BE2C (cell line): ENCODE measurements around the gene SMC1A.
"Not testable (repeated sequence)": the region's sequence is repeated elsewhere in the genome, so short reads cannot be mapped to it uniquely, and the experiment has no call there.

Experiments
- DNase-seq: peaks from one replicate; pipeline ENCODE4 v3.0.0-alpha.2; 2020
- H3K27me3 ChIP-seq: fragments of 250-450 bp; sonication (Bioruptor Pico); 2 replicates; pipeline ENCODE4 v1.5.1; 2020; ENCODE audit warnings: mild to moderate bottlenecking
- H3K36me3 ChIP-seq: fragments of 250-450 bp; sonication (Bioruptor Pico); 2 replicates; pipeline ENCODE4 v1.5.1; 2020; ENCODE audit warnings: mild to moderate bottlenecking
- H3K4me1 ChIP-seq: fragments of 250-450 bp; sonication (Bioruptor Pico); 2 replicates; pipeline ENCODE4 v1.5.1; 2020
- H3K4me3 ChIP-seq: 2 replicates; pipeline ENCODE4 v1.5.1; 2011; ENCODE audit warnings: low read depth, low read length
- H3K9me3 ChIP-seq: fragments of 250-450 bp; sonication (Bioruptor Pico); 2 replicates; pipeline ENCODE4 v1.5.1; 2020
- TF ChIP-seq, protein P1 (sequence below): IDR thresholded peaks from 2 replicates; pipeline ENCODE4 v1.5.1; 2012; ENCODE audit warnings: mild to moderate bottlenecking, low read depth, low read length

The SMC1A gene

DNA sequence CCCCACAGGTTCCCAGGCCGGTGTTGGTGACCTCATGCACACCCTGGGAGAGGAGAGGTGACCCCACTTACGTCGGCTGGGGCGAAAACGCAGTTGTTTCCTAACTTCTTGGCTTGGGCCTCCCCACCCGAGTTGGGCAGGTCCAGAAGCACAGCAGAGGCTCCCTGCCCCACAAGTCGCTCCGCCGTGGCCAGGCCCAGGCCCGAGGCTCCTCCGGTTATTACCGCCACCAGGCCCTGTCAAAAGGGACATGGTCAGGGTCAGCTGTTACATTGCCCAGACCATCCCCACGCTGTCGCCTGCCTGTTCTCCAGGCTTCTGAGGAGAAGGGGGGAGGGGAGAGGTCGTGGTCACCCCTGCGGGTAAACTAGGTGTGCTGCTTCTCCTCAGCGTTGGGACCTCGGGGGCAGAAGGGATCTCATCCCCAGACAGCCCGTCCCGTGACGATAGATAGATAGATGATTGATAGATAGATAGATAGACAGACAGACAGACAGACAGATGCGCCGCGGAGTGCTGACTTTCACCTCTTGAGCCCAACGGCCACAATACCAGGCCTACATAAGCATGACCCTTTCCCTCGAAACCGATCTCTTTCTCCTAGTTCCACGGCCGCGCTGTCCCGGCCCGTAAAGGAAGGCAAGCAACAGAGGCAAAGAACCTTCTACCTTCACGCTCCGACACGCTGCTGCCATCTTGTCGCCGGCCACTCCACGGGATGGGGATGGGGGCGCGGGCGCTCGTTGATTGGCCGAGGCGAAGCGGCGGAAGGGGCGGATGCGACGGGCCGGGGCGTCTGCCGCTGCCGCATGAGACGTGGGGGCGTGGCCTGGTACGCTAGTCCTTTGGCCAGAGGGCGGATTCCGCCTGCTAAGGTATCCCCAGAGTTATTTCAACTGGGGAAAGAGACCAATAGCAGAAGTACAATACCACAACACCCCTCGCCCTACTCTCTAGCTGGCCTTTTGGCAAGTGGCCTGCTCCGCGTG, 11.5 kb upstream of the SMC1A start, which contains the start of gene HSD17B10:
Gene HSD17B10, minus strand, starts transcription at position 720 of the 989 bp plus-strand sequence. Its CDS starts 25 bp downstream, at position 695.
- Histone ChIP-seq H3K4me1 (no peaks in the 10 kb centered on the region), H3K36me3 (peaks cover 5% of the 10 kb centered on the region), H3K9me3 (no peaks in the 10 kb centered on the region), H3K4me3 (peak within 1 kb of the TSS; percentile 90), H3K27me3 (no peaks in the 10 kb centered on the region)
- peak; percentile 92 for DNase-seq
- TF ChIP-seq, protein P1, sequence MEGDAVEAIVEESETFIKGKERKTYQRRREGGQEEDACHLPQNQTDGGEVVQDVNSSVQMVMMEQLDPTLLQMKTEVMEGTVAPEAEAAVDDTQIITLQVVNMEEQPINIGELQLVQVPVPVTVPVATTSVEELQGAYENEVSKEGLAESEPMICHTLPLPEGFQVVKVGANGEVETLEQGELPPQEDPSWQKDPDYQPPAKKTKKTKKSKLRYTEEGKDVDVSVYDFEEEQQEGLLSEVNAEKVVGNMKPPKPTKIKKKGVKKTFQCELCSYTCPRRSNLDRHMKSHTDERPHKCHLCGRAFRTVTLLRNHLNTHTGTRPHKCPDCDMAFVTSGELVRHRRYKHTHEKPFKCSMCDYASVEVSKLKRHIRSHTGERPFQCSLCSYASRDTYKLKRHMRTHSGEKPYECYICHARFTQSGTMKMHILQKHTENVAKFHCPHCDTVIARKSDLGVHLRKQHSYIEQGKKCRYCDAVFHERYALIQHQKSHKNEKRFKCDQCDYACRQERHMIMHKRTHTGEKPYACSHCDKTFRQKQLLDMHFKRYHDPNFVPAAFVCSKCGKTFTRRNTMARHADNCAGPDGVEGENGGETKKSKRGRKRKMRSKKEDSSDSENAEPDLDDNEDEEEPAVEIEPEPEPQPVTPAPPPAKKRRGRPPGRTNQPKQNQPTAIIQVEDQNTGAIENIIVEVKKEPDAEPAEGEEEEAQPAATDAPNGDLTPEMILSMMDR, result no peak

DNA sequence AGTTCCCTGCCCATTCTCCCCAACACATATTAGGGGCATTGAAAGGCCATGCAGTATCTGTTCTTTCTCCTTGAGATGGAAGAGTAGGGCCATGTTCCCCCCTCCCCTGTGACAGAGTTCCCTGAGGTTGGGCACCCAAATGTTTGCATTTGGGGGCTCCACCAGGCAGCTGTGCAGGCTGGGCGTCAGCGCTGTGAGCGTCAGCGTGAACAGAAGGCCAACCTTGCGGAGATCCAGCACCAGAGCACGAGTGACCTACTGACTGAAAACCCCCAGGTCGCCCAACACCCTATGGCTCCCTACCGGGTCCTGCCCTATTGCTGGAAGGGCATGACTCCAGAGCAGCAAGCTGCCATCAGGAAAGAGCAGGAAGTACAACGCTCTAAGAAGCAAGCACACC, 7.8 kb upstream of the SMC1A start:
- no peaks in the 10 kb centered on the region for H3K27me3 ChIP-seq
- DNase-seq, result no peak

DNA sequence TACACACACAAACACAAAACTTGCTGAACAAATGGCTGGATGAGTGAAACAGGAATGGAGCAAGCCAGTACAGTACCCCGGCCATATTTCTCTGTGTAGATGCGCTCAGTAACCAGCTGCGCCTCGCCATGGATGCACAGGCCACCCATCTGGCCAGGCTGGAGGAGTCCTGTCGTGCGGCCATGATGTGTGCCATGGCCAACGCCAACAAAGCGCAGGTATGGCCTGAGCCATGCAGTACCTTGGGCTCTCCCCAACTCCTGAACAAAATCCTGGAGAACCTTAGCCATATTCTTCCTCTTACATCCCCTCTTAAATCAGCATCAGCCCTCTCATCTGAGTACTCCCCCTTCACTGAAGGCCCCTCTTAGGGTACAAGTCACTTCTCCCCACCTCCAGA, 7.3 kb upstream of the SMC1A start:
- DNase-seq, result no peak
- H3K4me3 ChIP-seq, result no peak overlapping the region
- TF ChIP-seq, protein P1, result no peak
- H3K36me3 ChIP-seq, result peaks cover 5% of the 10 kb centered on the region
- no peaks in the 10 kb centered on the region for H3K27me3 ChIP-seq
- no peaks in the 10 kb centered on the region for H3K9me3 ChIP-seq
- H3K4me1 ChIP-seq, result no peaks in the 10 kb centered on the region

More for the DNA sequence above, 7.8 kb upstream of the SMC1A start:
- no peaks in the 10 kb centered on the region for H3K9me3 ChIP-seq
- no peaks in the 10 kb centered on the region for H3K4me1 ChIP-seq
- H3K4me3 ChIP-seq, result no peak overlapping the region
- H3K36me3 ChIP-seq, result peaks cover 5% of the 10 kb centered on the region
- TF ChIP-seq, protein P1, result no peak

DNA sequence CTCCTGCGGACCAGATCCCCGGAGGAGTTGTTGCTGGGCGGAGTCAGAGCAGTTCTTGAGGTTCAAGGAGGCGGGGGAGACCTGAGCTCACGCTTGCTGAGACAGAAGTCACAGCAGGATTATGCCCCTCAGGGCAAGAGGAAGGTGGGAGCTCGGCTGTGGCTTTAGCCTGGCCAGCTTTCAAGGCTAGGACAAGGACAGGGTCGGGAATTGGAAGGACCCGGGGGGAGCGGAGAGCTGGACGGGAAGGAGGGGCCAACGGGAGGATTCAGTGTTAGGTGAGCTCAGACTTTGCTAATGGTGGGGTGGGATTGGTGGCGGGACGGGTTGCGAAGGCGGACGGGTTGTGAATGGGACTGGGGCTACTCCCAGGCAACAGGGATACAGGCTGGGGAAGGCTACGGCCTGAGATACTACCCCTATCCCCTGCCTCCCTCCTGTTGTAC, 430 bp upstream of the SMC1A start, which contains the start of gene RIBC1:
Gene RIBC1, plus strand, starts transcription at position 13 of the 446 bp plus-strand sequence. CDS start 3,404 bp downstream, outside the sequence.
- Histone ChIP-seq H3K36me3 (0 out of 2 replicates have a peak, but pooled peaks cover 3% of the 10 kb centered on the region), H3K27me3 (no peaks in the 10 kb centered on the region), H3K9me3 (no peaks in the 10 kb centered on the region), H3K4me1 (no peaks in the 10 kb centered on the region), H3K4me3 (peak within 1 kb of the TSS; percentile 85)
- TF ChIP-seq, protein P1, result no peak
- no peak for DNase-seq

DNA sequence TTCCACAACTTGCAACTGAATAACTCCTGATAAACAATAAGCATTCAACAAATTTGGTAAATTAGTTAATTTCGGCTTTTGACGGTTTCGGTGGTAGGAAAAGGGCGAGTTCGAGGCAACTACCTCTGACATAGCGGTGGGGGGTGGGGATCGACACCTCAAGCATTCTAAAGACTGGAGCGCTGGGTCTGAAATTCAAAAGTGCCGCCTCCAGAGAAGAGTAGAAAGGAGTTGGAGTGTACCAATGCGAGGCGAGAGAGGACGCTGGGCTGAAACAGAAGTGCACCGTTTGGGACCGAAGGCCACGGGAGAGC, 725 bp downstream of the SMC1A start:
- H3K9me3 ChIP-seq, result no peaks in the 10 kb centered on the region
- H3K36me3 ChIP-seq, result 0 out of 2 replicates have a peak, but pooled peaks cover 3% of the 10 kb centered on the region
- peak overlapping the region; percentile 85 for H3K4me3 ChIP-seq
- TF ChIP-seq, protein P1, result no peak
- no peaks in the 10 kb centered on the region for H3K4me1 ChIP-seq
- DNase-seq, result no peak
- no peaks in the 10 kb centered on the region for H3K27me3 ChIP-seq

DNA sequence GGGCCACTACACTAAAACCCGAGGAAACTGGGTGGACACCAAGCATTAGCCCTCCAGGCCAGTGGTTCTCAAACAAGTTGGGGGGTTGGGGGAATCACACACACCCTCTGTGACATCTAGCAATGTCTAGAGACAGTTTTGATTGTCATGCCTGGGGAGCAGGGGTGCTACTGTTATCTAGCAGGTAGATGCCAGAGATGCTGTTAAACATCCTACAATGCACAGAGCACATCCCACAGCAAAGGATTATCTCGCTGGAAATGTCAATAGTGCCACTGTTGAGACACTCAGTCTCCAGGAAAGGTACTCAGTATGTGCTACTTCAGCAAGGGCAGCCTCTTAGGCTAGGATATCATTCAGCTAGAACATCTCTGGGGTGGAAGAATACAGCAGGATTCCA, 1.3 kb downstream of the SMC1A start:
- Histone ChIP-seq H3K4me3 (peak overlapping the region; percentile 85), H3K27me3 (no peaks in the 10 kb centered on the region), H3K4me1 (no peaks in the 10 kb centered on the region), H3K36me3 (0 out of 2 replicates have a peak, but pooled peaks cover 3% of the 10 kb centered on the region), H3K9me3 (no peaks in the 10 kb centered on the region)
- TF ChIP-seq, protein P1, result no peak
- no peak for DNase-seq

DNA sequence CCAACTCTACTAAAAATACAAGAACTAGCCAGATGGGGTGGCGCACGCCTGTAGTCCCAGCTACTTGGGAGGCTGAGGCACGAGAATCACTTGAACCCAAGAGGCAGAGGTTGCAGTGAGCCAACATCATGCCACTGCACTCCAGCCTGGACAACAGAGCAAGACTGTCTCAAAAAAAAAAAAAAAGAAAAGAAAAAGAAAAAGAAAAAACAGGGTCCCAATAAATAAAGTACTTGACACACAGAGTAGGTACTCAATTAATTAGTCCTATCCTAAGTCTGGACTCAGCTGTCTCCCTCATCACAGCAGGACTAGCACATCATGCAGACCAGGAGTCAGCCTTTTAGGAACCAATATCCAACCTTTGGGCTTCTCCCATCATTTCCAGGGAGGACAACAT, 2.1 kb downstream of the SMC1A start:
- H3K36me3 ChIP-seq, DNase-seq, H3K27me3 ChIP-seq, H3K4me1 ChIP-seq, H3K4me3 ChIP-seq, H3K9me3 ChIP-seq: not testable (repeated sequence)
